CD4-positive, alpha-beta T cell (primary cell): ENCODE data around the gene NCAPG. TPM values are rescaled to one million over a fixed set of nuclear protein-coding genes. Genes with fewer than 3 reads are reported as not detected.

ENCODE experiments used
- ATAC-seq: fragments of 200-7000 bp; cut with Tn5 transposase; one replicate; pipeline ENCODE4 v1.10.0; 2022; ENCODE audit warnings: mild to moderate bottlenecking; ENCODE audit not compliant: poor library complexity
- CTCF ChIA-PET: fragments of 350-600 bp; sonication (Branson Sonifier 250); formaldehyde crosslinking; loops from one replicate; lab custom pipeline; 2021; ENCODE audit warnings: antibody characterized with exemption, inconsistent platforms; lab: Charles Lee
- POLR2A ChIA-PET: fragments of 350-600 bp; sonication (Branson Sonifier 250); formaldehyde crosslinking; loops from one replicate; lab custom pipeline; 2021; ENCODE audit warnings: antibody characterized with exemption, inconsistent platforms; lab: Charles Lee
- DNase-seq, 14 experiments: peaks; one replicate each; pipeline ENCODE4 v3.0.0-alpha.2; 2013 to 2020; ENCODE audit warnings: mixed read lengths in 2 of 14
- H3K27ac ChIP-seq, 2 donors: one replicate each; pipeline versions ENCODE4 v1.5.1 to v1.7.0; 2013; ENCODE audit warnings: low read length in 2 of 2, low read depth in 1 of 2, mild to moderate bottlenecking in 1 of 2
- H3K27me3 ChIP-seq, 2 experiments: 1 replicate in 1 of 2; 2 replicates in 1 of 2; pipeline versions ENCODE4 v1.6.1 to v1.7.0; 2013; ENCODE audit warnings: low read length in 2 of 2, control low read depth in 1 of 2, mild to moderate bottlenecking in 1 of 2, moderate library complexity in 1 of 2; ENCODE audit not compliant: insufficient read depth in 2 of 2, control insufficient read depth in 1 of 2
- H3K36me3 ChIP-seq: one replicate; pipeline ENCODE4 v1.6.1; 2013; ENCODE audit warnings: low read length, control low read depth; ENCODE audit not compliant: insufficient read depth
- H3K4me1 ChIP-seq: one replicate; pipeline ENCODE4 v1.6.1; 2013; ENCODE audit warnings: low read length, control low read depth; ENCODE audit not compliant: insufficient read depth
- H3K4me3 ChIP-seq: one replicate; pipeline ENCODE4 v1.5.1; 2013; ENCODE audit warnings: mild to moderate bottlenecking, low read length, moderate library complexity
- H3K9me3 ChIP-seq, 2 experiments: 1 replicate in 1 of 2; 2 replicates in 1 of 2; pipeline versions ENCODE4 v1.6.1 to v1.7.0; 2013; ENCODE audit warnings: low read length in 2 of 2, mild to moderate bottlenecking in 2 of 2, control low read depth in 1 of 2, moderate library complexity in 1 of 2; ENCODE audit not compliant: control insufficient read depth in 1 of 2, insufficient read depth in 1 of 2
- H3K27ac Mint-ChIP-seq: one replicate; pipeline ENCODE4 v1.8.0; 2020; ENCODE audit warnings: mixed read lengths
- H3K27me3 Mint-ChIP-seq: one replicate; pipeline ENCODE4 v1.8.0; 2021; ENCODE audit warnings: mixed read lengths
- H3K36me3 Mint-ChIP-seq: one replicate; pipeline ENCODE4 v1.8.0; 2021; ENCODE audit warnings: low read depth, mixed read lengths
- H3K4me1 Mint-ChIP-seq: one replicate; pipeline ENCODE4 v1.8.0; 2021; ENCODE audit warnings: low read depth, mixed read lengths
- H3K4me3 Mint-ChIP-seq: one replicate; pipeline ENCODE4 v1.8.0; 2020; ENCODE audit warnings: mild to moderate bottlenecking, mixed read lengths
- H3K9me3 Mint-ChIP-seq: one replicate; pipeline ENCODE4 v1.8.0; 2020; ENCODE audit warnings: mixed read lengths
- intact Hi-C, 2 experiments: fragments of 100-400 bp; cut with DNase I in 1 of 2; cut with micrococcal nuclease in 1 of 2; formaldehyde crosslinking; loops; one replicate each; pipeline versions ENCODE4 v1.15.1 to v1.9.0; 2023 to 2025; cut with DNase I, micrococcal nuclease
- total RNA-seq, 174 experiments: library from RNA in 2 of 174; stranded (reverse) in 2 of 174; gene quantifications; one replicate each; pipeline ENCODE4 v1.2.3 and lab custom pipeline; 2021 to 2026
- TF ChIP-seq, protein P1 (sequence below): fragments of 200-600 bp; IDR thresholded peaks from one replicate; pipeline ENCODE4 v1.8.0; 2022; ENCODE audit warnings: antibody characterized with exemption, mild to moderate bottlenecking

The NCAPG gene
- total RNA-seq, 2 experiments from 2014 or later = 0.58 to 0.61 TPM

DNA sequence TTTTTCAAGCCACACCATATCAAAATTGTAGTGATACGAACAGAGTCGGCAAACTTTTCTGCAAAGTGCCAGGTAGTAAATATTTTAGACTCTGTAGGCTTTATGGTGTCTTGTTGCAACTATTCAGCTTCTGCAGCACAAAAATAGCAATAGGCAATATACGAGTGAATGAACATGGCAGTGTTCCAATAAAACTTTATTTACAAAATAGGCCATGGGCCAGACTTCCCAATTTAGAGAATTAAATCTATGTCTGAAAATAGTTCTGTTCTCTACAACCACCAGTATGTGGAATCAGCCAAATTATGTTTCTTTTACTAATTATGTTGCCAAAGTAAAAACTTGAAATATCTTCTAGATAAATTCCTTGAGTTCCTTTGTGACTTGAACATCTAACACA, 56.5 kb downstream of the NCAPG start:
- Histone ChIP-seq H3K27me3 (no peaks in the 10 kb centered on the region), H3K36me3 (no peaks in the 10 kb centered on the region), H3K27ac (no peak overlapping the region), H3K4me3 (no peak overlapping the region), H3K4me1 (no peaks in the 10 kb centered on the region), H3K9me3 (peaks cover under 1 to 9% of the 10 kb centered on the region in 2 experiments)
- Mint-ChIP-seq H3K4me3 (no peak overlapping the region), H3K9me3 (peaks cover 4% of the 10 kb centered on the region), H3K36me3 (peaks cover 16% of the 10 kb centered on the region), H3K27ac (no peak overlapping the region), H3K4me1 (no peaks in the 10 kb centered on the region), H3K27me3 (no peaks in the 10 kb centered on the region)
- intact Hi-C loops = no loop called here
- ATAC-seq (no peak), DNase-seq (no peak)
- CTCF ChIA-PET = no interaction called here
- TF ChIP-seq, protein P1, sequence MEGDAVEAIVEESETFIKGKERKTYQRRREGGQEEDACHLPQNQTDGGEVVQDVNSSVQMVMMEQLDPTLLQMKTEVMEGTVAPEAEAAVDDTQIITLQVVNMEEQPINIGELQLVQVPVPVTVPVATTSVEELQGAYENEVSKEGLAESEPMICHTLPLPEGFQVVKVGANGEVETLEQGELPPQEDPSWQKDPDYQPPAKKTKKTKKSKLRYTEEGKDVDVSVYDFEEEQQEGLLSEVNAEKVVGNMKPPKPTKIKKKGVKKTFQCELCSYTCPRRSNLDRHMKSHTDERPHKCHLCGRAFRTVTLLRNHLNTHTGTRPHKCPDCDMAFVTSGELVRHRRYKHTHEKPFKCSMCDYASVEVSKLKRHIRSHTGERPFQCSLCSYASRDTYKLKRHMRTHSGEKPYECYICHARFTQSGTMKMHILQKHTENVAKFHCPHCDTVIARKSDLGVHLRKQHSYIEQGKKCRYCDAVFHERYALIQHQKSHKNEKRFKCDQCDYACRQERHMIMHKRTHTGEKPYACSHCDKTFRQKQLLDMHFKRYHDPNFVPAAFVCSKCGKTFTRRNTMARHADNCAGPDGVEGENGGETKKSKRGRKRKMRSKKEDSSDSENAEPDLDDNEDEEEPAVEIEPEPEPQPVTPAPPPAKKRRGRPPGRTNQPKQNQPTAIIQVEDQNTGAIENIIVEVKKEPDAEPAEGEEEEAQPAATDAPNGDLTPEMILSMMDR = no peak
- POLR2A ChIA-PET = no interaction called here

DNA sequence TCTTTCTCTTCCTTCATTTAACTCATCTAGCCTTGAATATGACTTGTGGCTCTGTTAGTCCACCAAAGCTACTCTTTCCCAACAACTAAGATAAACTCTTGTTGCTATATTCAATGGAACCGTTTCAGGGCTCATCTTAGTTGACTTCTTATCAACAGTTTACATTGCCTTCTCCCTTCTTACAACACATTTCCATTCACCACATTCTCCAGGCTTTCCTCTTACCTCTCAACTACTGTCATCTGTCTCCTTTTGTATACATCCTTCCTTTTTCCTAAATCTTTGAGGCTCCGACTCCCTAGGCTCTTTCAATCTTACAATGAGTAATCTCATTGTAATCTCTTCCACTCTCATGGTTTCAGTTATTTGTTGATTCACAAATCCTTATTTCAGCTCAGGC, 58.5 kb downstream of the NCAPG start:
- H3K27me3 Mint-ChIP-seq = no peaks in the 10 kb centered on the region
- POLR2A ChIA-PET = no interaction called here
- Histone ChIP-seq H3K27ac (no peak overlapping the region), H3K27me3 (no peaks in the 10 kb centered on the region), H3K9me3 (peaks cover 0 to under 1% of the 10 kb centered on the region in 2 experiments), H3K4me3 (no peak overlapping the region), H3K4me1 (no peaks in the 10 kb centered on the region), H3K36me3 (no peaks in the 10 kb centered on the region)
- TF ChIP-seq, protein P1 = no peak
- no peaks in the 10 kb centered on the region for H3K4me1 Mint-ChIP-seq
- peaks cover 4% of the 10 kb centered on the region for H3K36me3 Mint-ChIP-seq
- H3K27ac Mint-ChIP-seq = no peak overlapping the region
- DNase-seq = no peak
- no peak for ATAC-seq
- CTCF ChIA-PET = no interaction called here
- no peak overlapping the region for H3K4me3 Mint-ChIP-seq
- intact Hi-C loops = no loop called here
- H3K9me3 Mint-ChIP-seq = no peaks in the 10 kb centered on the region

DNA sequence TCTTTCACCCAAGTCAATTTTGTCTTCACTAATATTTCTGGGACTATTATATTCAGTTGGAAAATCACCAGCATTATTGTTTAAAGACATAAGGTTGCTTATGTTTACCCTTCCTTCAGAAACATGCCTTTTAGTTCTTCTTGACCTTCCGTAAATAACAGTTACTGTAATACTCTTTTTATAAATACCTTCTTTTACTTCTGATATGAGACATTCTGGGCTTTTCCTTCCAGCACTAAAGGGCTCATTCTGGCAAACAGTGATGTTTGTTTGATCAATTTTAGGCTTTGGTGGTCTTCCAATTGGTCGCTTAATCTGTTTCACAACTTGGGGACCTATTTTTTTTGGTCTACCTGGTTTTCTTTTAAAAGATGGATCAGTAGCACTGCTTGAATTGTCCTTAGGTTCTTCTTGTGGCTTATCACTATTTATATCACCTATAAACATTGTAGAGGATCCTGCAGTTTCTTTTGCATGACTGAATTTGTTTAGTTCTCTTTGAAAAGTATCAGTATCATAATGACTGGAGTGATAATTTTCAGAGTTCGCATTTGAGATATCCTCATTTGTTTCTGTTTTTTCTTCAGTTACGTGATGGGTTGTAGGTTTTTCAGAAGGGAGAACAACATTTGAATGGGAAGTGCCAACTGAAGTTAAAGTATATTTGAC, 64.8 kb downstream of the NCAPG start:
- TF ChIP-seq, protein P1 = no peak
- Histone ChIP-seq H3K27me3 (no peaks in the 10 kb centered on the region), H3K4me3 (no peak overlapping the region), H3K27ac (no peak overlapping the region), H3K9me3 (no peaks in the 10 kb centered on the region), H3K4me1 (no peaks in the 10 kb centered on the region), H3K36me3 (no peaks in the 10 kb centered on the region)
- intact Hi-C loops = no loop called here
- H3K36me3 Mint-ChIP-seq = peaks cover 10% of the 10 kb centered on the region
- no peaks in the 10 kb centered on the region for H3K9me3 Mint-ChIP-seq
- POLR2A ChIA-PET = no interaction called here
- DNase-seq (no peak), ATAC-seq (no peak)
- H3K27me3 Mint-ChIP-seq = no peaks in the 10 kb centered on the region
- no peaks in the 10 kb centered on the region for H3K4me1 Mint-ChIP-seq
- H3K27ac Mint-ChIP-seq = no peak overlapping the region
- H3K4me3 Mint-ChIP-seq = no peak overlapping the region
- CTCF ChIA-PET = no interaction called here
